T-helper 1 cell treated with Interleukin-12 subunit alpha and Interleukin-12 subunit beta and Interleukin-4 antibody, amounts not matched to agents 30 ng/mL and 1 ng/mL, for 36 hours (primary cell): ENCODE results near the gene TNPO1. TPM values are rescaled to one million over a fixed set of nuclear protein-coding genes. Genes with fewer than 3 reads are reported as not detected.
"Not testable (repeated sequence)": the region's sequence is repeated elsewhere in the genome, so short reads cannot be mapped to it uniquely, and the experiment has no call there.

Source experiments
- intact Hi-C: fragments of 100-400 bp; cut with micrococcal nuclease; formaldehyde crosslinking; loops from one replicate; pipeline ENCODE4 v1.15.1; 2024
- total RNA-seq: library from RNA; stranded (reverse); gene quantifications from 2 replicates; pipeline ENCODE4 v1.2.3, GENCODE V29; 2022

TNPO1 gene
- total RNA-seq = 92.5 and 110 TPM in 2 replicates

DNA sequence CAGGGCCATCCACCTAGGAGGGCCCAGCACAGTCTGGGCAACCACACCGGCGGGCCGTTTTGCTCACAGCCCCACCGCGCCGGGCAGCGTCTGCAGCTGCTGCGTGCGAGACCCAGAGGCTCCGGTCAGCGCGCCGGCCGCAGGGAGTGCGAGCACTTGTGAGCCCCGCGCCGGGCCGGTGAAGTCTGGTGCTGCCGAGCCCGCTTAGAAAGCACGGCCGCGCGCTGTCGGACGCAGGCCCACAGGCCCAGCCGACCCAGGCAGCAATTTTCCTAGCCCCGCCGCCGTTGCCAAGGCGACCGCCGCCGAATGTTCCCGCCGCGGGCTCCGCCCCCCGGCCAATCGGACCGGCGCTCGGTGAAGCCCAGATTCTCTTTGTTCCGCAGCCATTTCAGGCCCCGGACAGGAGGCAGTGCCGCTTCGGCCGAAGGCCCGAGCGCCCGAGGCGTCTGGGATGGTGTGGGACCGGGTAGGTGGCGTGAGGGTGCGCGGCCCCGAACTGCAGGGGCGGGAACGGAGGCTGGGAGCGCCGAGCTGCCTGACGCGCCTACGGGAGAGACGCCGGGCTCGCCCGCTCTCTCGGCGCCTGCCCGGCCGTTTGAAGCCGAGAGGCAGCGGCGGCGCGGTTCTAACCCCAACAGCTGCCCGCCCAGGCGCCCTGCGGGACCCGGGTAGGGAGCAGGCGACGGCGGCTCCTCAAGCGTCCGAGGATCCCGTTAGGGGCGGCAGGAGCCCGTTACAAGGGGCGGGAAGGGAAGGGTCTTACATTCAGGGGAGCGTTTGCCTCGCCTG, at the start of gene TNPO1:
Gene TNPO1, plus strand, starts transcription at position 378 of the 792 bp plus-strand sequence. Its CDS starts 77 bp downstream, at position 455.
- intact Hi-C loops = loop anchor here (1.0 to 10.0 kb wide), 10 partner anchors 32 to 1868 kb away; partner anchors contain the start of genes ANKRA2, BDP1, BTF3 and HEXB

- intact Hi-C loops = no loop called here
These were observed 49.0 kb upstream of the TNPO1 start for GRCh38 chr5:72767289-72768010.

- intact Hi-C loops = no loop called here
These were observed 46.2 kb upstream of the TNPO1 start for GRCh38 chr5:72770266-72770665.

DNA sequence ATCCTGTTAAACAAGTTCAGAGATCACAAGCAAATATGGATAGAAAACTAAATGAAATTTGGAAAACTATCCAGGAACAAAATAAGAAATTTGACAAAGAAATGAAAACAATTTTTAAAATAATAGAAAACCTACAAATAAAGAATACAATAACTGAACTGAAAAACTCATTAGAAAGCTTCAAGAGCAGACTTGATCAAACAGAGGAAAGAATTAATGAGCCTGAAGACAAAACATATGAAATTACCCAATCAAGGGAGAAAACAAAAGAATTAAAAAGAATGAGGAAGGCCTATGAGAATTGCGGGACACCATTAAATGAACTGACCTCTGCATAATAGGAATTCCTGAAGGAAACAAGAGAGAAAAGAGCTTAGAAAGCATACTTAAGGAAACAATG, 39.8 kb upstream of the TNPO1 start:
- intact Hi-C loops = no loop called here

DNA sequence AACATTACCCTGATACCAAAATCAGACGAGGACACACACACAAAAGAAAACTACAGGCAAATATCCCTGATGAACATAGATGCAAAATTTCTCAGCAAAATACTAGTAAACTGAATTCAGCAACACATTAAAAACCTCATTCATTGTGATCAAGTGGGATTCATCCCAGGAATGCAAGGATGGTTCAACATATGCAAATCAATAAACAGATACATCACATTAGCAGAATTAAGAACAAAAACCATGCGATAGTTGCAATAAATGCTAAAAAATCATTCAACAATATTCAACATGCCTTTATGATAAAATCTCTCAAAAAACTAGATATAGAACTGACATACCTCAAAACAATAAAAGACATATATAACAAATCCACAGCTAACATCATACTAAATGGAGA, 36.9 kb upstream of the TNPO1 start:
- intact Hi-C loops = no loop called here

DNA sequence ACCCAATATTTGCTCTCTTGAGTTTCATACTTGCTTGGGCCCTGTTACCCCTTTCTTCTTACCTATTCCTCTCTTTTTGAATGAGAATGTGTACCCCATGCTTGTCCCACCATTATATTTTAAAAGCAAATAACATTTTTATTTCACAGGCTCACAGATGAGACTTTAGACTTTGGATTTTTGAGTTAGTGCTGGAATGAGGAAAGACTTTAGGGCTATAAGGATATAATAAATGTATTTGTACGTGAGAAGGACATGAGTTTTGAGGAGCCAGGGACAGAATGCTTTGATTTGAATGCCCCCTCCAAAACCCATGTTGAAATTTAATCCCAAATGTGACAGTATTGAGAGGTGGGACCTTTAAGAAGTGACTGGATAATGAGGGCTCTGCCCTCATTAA, 33.1 kb upstream of the TNPO1 start:
- intact Hi-C loops = no loop called here

GRCh38 chr5:72784129-72784528, 32.3 kb upstream of the TNPO1 start:
- intact Hi-C loops = no loop called here

DNA sequence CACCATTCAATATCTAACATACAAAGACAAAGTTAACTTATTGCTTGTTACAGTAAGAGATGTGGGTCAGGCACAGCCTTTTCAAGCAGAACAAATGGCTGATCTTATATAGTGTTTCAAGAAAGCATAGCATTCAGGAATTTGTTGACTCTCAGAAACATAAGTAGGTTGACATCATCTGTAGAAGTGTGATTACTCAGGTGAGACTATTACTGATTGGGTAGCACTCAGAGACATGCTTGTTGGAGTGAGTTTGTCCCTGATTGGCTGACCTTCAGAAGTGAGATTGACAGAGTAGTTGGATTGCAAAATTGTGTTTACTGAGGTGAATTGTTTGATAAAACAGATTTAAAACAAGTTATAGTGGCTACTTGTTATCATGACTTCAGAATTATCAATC, 30.7 kb upstream of the TNPO1 start:
- intact Hi-C loops = no loop called here

DNA sequence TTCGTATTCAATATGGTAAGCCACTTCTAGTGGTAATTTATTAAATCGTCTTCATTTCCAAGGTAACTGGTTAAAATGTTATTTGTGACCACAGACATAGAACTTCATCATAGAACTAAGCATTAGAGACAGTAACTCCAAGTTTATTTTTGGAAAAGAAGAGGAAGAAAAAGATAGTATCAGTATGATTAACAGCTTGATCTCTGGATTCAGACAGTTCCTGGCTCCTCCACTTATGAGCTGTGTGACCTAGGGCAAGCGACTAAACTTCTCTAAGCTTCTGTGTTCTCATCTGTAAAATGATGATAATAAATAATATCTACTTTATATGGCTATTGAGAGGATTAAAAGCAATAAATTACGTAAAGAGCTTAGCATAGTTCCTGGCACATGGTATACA, 29.8 kb upstream of the TNPO1 start:
- intact Hi-C loops = no loop called here

DNA sequence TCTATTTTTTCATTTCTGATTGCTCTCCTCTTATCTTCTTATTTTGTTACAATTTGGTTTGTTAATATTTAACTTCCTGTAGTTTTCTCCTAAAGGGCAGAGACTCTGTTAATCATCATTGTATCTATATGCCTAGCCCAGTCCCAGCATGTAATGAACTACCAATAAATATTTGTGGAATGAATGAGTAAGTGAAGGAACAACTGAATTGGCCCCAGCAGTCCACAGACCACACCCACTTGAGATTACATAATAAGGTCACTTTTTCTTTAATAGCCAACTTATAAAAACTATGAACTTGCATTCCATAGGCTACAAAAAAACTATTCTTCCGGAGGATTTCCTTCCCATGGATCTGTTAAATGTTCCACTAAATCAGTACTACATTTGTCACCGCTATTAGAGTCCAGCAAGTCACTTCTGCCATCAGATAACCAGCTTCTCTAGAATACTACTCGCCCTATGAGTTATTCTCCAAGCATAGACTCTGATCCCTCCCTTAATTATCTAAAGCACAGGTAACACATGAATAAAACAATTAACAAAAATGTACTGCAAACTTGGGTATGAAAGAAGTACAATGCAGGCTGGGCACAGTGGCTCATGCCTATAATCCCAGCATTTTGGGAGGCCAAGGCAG, 27.5 kb upstream of the TNPO1 start:
- intact Hi-C loops = no loop called here

GRCh38 chr5:72790186-72790585, 26.3 kb upstream of the TNPO1 start:
- intact Hi-C loops = no loop called here

DNA sequence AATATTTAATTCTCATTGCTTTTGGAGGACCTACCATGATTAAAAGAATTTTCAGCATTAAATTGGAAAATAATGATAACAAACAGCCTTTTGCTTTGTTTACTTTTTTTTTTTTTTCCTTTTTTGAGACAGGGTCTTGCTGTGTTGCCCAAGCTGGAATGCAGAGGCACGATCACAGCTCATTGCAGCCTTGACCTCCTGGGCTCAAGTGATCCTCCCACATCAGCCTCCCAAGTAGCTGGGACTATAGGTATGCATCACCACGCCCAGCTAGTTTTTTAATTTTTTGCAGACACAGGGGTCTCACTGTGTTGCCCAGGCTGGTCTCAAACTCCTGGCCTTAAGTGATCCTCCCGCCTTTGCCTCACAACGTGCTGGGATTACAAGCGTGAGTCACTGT, 23.8 kb upstream of the TNPO1 start:
- intact Hi-C loops = not testable (repeated sequence)

- intact Hi-C loops = no loop called here
These were observed 20.5 kb upstream of the TNPO1 start for GRCh38 chr5:72796001-72796400.

DNA sequence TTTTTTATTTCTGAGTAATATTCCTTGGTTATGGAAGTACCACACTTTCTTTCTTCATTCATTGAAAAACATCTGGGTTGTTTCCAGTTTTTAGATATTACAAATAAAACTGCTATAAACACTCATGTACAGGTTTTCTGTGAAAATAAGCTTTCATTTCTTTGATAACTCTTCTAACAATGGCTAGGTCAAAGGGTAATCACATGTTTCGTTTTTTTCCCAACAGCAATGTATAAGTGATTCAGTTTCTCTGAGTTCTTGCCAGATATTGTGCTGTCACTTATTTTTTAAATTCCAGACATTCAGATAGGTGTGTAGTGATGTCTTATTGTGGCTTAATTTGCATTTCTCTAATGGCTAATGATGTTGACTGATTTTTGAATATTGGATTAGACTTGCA, 16.7 kb upstream of the TNPO1 start:
- intact Hi-C loops = no loop called here

- intact Hi-C loops = not testable (repeated sequence)
These were observed 7.8 kb upstream of the TNPO1 start for GRCh38 chr5:72808637-72809036.

DNA sequence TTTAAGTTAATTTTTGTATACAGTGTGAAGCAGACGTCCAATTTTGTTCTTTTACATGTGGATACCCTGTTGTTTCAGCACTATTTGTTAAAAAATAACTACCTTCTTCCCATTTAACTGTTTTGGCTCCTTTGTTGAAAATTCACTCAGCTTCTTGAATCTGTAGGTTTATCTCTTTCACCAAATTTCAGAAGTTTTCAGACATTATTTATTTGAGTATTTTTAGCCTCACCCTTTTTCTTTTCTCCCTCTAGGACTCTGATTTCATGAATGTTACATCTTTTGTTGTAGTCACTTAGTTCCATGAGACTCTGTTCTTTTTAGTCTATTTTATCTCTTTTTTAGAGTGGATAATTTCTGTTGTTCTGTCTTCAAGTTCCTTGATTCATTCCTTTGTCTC, 4.6 kb upstream of the TNPO1 start:
- intact Hi-C loops = loop anchor here (10.0 kb wide), 3 partner anchors 573 to 1873 kb away; partner anchors contain the start of gene HEXB

GRCh38 chr5:72812488-72812887, 4.0 kb upstream of the TNPO1 start:
- intact Hi-C loops = loop anchor here (10.0 kb wide), 3 partner anchors 572 to 1872 kb away; partner anchors contain the start of gene HEXB

DNA sequence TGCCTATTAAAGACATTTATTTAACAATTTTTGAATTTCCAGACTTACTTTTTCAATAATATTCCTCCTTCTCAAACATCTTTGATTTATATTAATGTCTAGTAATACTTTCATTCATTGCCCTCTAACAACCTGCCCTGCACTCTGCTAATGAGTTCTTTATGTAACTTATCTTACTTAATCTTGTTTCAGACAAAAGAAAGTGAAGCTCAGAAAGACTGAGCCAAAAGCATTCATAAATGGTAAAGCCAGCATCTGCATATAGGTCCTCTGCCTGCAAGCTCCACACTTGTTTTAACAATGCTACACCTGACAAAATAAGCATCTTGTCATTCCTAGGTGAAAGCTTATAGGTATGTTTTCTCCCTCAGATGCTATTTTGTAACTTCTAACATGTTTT, 2.4 kb upstream of the TNPO1 start:
- intact Hi-C loops = loop anchor here (10.0 kb wide), 3 partner anchors 571 to 1871 kb away; partner anchors contain the start of gene HEXB

DNA sequence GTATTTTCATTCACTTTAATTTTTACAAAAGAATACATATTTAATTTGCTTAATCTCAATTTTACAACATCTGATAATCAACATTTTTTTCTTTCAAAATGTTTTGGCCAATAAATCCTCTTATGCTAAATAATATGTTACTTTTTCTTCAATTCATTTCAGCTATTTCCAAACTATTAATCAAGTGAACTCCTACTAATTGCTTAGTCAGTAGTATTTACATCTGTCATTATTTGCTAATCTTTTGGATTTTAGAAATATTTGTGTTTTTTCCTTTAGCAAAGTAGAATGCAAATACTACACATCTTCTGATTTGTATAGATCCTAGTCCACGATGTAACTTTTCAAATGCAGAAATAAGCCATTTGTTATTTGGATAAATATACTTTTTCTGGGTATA, 1.6 kb upstream of the TNPO1 start:
- intact Hi-C loops = loop anchor here (10.0 kb wide), 3 partner anchors 570 to 1870 kb away; partner anchors contain the start of gene HEXB

DNA sequence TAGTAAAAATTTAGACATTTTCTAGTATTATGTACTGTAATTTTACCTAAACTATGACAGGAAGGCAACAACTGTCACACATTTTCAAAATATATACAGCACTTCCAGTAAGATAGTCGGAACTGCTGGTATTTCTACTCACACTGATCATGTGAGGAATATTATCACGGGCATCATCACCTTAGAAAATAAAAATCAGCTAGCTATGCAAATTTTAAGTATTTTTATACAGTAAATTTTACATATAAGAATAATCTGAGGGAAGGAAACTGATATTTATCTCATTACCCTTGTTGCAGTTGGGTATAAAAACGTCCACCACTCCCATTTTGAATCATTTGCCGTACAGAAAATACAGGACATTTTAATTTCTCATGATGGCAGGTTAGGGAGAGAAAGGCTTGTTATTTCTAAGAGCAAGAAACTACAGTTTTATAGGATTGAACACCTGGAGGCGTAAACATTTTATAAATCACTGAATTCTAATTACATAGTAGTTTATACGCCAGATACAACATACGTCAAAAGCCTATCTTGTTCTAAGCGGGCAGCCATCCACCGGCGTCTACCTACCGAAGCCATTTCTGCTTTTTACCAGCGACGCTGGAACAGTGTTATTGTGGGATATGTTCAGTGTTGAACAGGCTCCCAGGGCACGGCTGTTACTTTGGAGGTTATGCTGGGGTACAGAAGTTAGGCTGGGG, 729 bp upstream of the TNPO1 start:
- intact Hi-C loops = loop anchor here (1.0 to 10.0 kb wide), 10 partner anchors 33 to 1869 kb away; partner anchors contain the start of genes ANKRA2, BDP1, BTF3 and HEXB

GRCh38 chr5:72817076-72817481, 618 bp downstream of the TNPO1 start:
- intact Hi-C loops = loop anchor here (2.0 to 10.0 kb wide), 5 partner anchors 508 to 1868 kb away; partner anchors contain the start of genes BDP1 and HEXB
